IMR-90 (cell line): ENCODE data around the gene SPTLC3. TPM values are rescaled to one million over a fixed set of nuclear protein-coding genes. Genes with fewer than 3 reads are reported as not detected.

Source experiments
- ATAC-seq: fragments of 200-7000 bp; cut with Tn5 transposase; 2 replicates; pipeline ENCODE4 v1.9.1; 2020; ENCODE audit warnings: low read depth, mild to moderate bottlenecking, moderate library complexity
- BruUV-seq: library from RNA; stranded (reverse); fragments of 400-500 nt; replicated peaks from 2 replicates; lab custom pipeline; 2021; lab: Mats Ljungman, UMichigan
- CTCF ChIA-PET: fragments of 300-600 bp; formaldehyde crosslinking; extraction: SDS; loops from one replicate; lab custom pipeline; 2021; ENCODE audit warnings: antibody characterized with exemption; lab: Yijun Ruan, JAX
- POLR2A ChIA-PET: fragments of 300-600 bp; sonication (Branson Sonifier 250); formaldehyde crosslinking; loops from one replicate; lab custom pipeline; 2022; ENCODE audit warnings: antibody characterized with exemption; ENCODE audit not compliant: unreplicated experiment; lab: Charles Lee
- DNase-seq: peaks from one replicate; pipeline ENCODE4 v3.0.0; 2013
- H2AFZ ChIP-seq: replicated peaks from 2 replicates; pipeline ENCODE3; 2013; ENCODE audit warnings: low read length, mild to moderate bottlenecking; ENCODE audit not compliant: poor library complexity
- H2AK5ac ChIP-seq: 2 replicates; pipeline ENCODE4 v1.6.1; 2013; ENCODE audit warnings: low read depth, low read length, inconsistent platforms
- H2AK9ac ChIP-seq: replicated peaks from 2 replicates; pipeline ENCODE3; 2013; ENCODE audit warnings: mild to moderate bottlenecking, low read depth, low read length, moderate library complexity; ENCODE audit not compliant: poor library complexity
- H2BK120ac ChIP-seq: 2 replicates; pipeline ENCODE4 v1.6.1; 2013; ENCODE audit warnings: low read depth, low read length, inconsistent platforms
- H2BK15ac ChIP-seq: 3 replicates; pipeline ENCODE4 v1.6.1; 2013; ENCODE audit warnings: low read depth, low read length, inconsistent platforms
- H2BK20ac ChIP-seq: 2 replicates; pipeline ENCODE4 v1.6.1; 2013; ENCODE audit warnings: low read depth, mild to moderate bottlenecking, inconsistent platforms, low read length, moderate library complexity
- H2BK5ac ChIP-seq: 2 replicates; pipeline ENCODE4 v1.6.1; 2013; ENCODE audit warnings: mild to moderate bottlenecking, low read depth, low read length, inconsistent platforms; ENCODE audit not compliant: poor library complexity, severe bottlenecking
- H3K14ac ChIP-seq: replicated peaks from 2 replicates; pipeline ENCODE4 v1.6.1; 2013; ENCODE audit warnings: low read depth, low read length, inconsistent platforms
- H3K18ac ChIP-seq: 2 replicates; pipeline ENCODE4 v1.6.1; 2013; ENCODE audit warnings: low read depth, low read length, control low read depth
- H3K23ac ChIP-seq: 2 replicates; pipeline ENCODE4 v1.6.1; 2013; ENCODE audit warnings: low read depth, low read length, inconsistent platforms
- H3K27ac ChIP-seq: 2 replicates; pipeline ENCODE4 v1.5.1; 2013; ENCODE audit warnings: mild to moderate bottlenecking, control low read depth, low read length; ENCODE audit not compliant: insufficient read depth
- H3K27me3 ChIP-seq: 2 replicates; pipeline ENCODE4 v1.6.1; 2013; ENCODE audit warnings: low read length; ENCODE audit not compliant: control insufficient read depth, insufficient read depth
- H3K36me3 ChIP-seq: 2 replicates; pipeline ENCODE4 v1.6.1; 2013; ENCODE audit warnings: low read length, mixed read lengths; ENCODE audit not compliant: control insufficient read depth, insufficient read depth
- H3K4ac ChIP-seq: 2 replicates; pipeline ENCODE4 v1.6.1; 2013; ENCODE audit warnings: low read depth, low read length, inconsistent platforms
- H3K4me1 ChIP-seq: 2 replicates; pipeline ENCODE4 v1.6.1; 2013; ENCODE audit warnings: low read length, mixed read lengths; ENCODE audit not compliant: control insufficient read depth, insufficient read depth
- H3K4me2 ChIP-seq: 2 replicates; pipeline ENCODE4 v1.6.1; 2013; ENCODE audit warnings: low read depth, mild to moderate bottlenecking, control low read depth, low read length, moderate library complexity
- H3K4me3 ChIP-seq: 2 replicates; pipeline ENCODE4 v1.5.1; 2013; ENCODE audit warnings: low read depth, mild to moderate bottlenecking, control low read depth, low read length, moderate library complexity; ENCODE audit not compliant: insufficient read depth
- H3K56ac ChIP-seq: 2 replicates; pipeline ENCODE4 v1.6.1; 2013; ENCODE audit warnings: low read length, inconsistent platforms; ENCODE audit not compliant: insufficient read depth; ENCODE audit errors: extremely low read depth
- H3K79me1 ChIP-seq, 2 experiments: 2 replicates each; pipeline ENCODE4 v1.6.1; 2013; ENCODE audit warnings: low read length in 2 of 2, inconsistent platforms in 1 of 2, low read depth in 1 of 2
- H3K9ac ChIP-seq: 2 replicates; pipeline ENCODE4 v1.6.1; 2013; ENCODE audit warnings: low read depth, low read length, control low read depth
- H3K9me1 ChIP-seq: 2 replicates; pipeline ENCODE4 v1.6.1; 2013; ENCODE audit warnings: low read length, inconsistent platforms; ENCODE audit not compliant: insufficient read depth
- H3K9me3 ChIP-seq: 2 replicates; pipeline ENCODE4 v1.6.1; 2013; ENCODE audit warnings: low read length; ENCODE audit not compliant: control insufficient read depth, insufficient read depth
- H4K20me1 ChIP-seq: 2 replicates; pipeline ENCODE4 v1.6.1; 2013; ENCODE audit warnings: low read length, inconsistent platforms; ENCODE audit not compliant: insufficient read depth
- H4K5ac ChIP-seq: 2 replicates; pipeline ENCODE4 v1.6.1; 2013; ENCODE audit warnings: mild to moderate bottlenecking, low read depth, low read length, control low read depth
- H4K8ac ChIP-seq, 2 experiments: 2 replicates each; pipeline ENCODE4 v1.6.1; 2013; ENCODE audit warnings: low read depth in 2 of 2, low read length in 2 of 2, control low read depth in 1 of 2, inconsistent platforms in 1 of 2
- H4K91ac ChIP-seq: 2 replicates; pipeline ENCODE4 v1.6.1; 2013; ENCODE audit warnings: low read depth, low read length, inconsistent platforms; ENCODE audit not compliant: insufficient read depth
- CTCF ChIP-seq: conservative IDR thresholded peaks from 2 replicates; pipeline ENCODE4 v1.5.1; 2012; ENCODE audit warnings: mild to moderate bottlenecking, low read depth, low read length, improper control_type of control experiment
- MXI1 ChIP-seq: IDR thresholded peaks from 2 replicates; pipeline ENCODE4 v1.6.1; 2012; ENCODE audit warnings: low read depth, mild to moderate bottlenecking, low read length, moderate library complexity, borderline replicate concordance
- WGBS, 2 experiments: methylation state at CpG; one replicate each; pipeline versions ENCODE4 v1.1.5 to v1.1.7; 2013; ENCODE audit warnings: missing lambda C conversion rate in 2 of 2; ENCODE audit not compliant: insufficient read length in 1 of 2; ENCODE audit errors: extremely low coverage in 2 of 2; 5-methylcytosine and 5-hydroxymethylcytosine counted together
- dilution Hi-C: fragments of 300-500 bp; cut with HindIII; formaldehyde crosslinking; loops from one replicate; pipeline ENCODE4 v1.14.3; 2018; ENCODE audit warnings: low sequenced_read_pairs; ENCODE audit not compliant: unreplicated experiment
- in situ Hi-C: fragments of 300-500 bp; cut with MboI; formaldehyde crosslinking; loops from 3 replicates; pipeline ENCODE4 v1.14.3; 2019; ENCODE audit warnings: low sequenced_read_pairs, inconsistent platforms, mixed read lengths
- intact Hi-C: fragments of 100-400 bp; cut with micrococcal nuclease; formaldehyde crosslinking; loops from 2 replicates; pipeline ENCODE4 v1.10.0; 2022
- polyA plus RNA-seq, 3 experiments: library from polyadenylated mRNA; depleted of rRNA; stranded (reverse); fragments of >200 nt; gene quantifications; 2 replicates each; pipeline ENCODE4 v1.2.3, GENCODE V29; 2012; ENCODE audit warnings: low replicate concordance in 1 of 3
- total RNA-seq: library from RNA; depleted of rRNA; stranded (reverse); fragments of >200 nt; gene quantifications from 2 replicates; pipeline ENCODE4 v1.2.3, GENCODE V29; 2012

The SPTLC3 gene
- total and polyA plus RNA-seq, 2 of the 4 experiments (the other 2 are of a cell fraction) = 0.44 to 1.6 TPM

GRCh38 chr20:13213335-13213734 is 204.6 kb downstream of the SPTLC3 start:
- H2BK5ac ChIP-seq = no peak overlapping the region
- no peak overlapping the region for H2BK20ac ChIP-seq
- H3K27ac ChIP-seq = no peak overlapping the region
- dilution Hi-C loops (no loop called here), in situ Hi-C loops (no loop called here), intact Hi-C loops (no loop called here)
- H4K8ac ChIP-seq = no peak overlapping the region
- ChIA-PET POLR2A (no interaction called here), CTCF (interaction anchor here (0.7 to 1.0 kb wide), 3 partner anchors 11 to 532 kb away, joined by 3 read pairs; no protein-coding TSS in a partner anchor)
- no peak overlapping the region for H3K23ac ChIP-seq
- no peak for DNase-seq
- H2BK120ac ChIP-seq = no peak overlapping the region
- no peak for ATAC-seq
- H3K27me3 ChIP-seq = peaks cover 15% of the 10 kb centered on the region
- H3K4me3 ChIP-seq = no peak overlapping the region
- H3K56ac ChIP-seq = no peak overlapping the region
- no peak overlapping the region for H3K9ac ChIP-seq
- no peak overlapping the region for H3K4ac ChIP-seq
- no peaks in the 10 kb centered on the region for H3K79me1 ChIP-seq
- H3K4me1 ChIP-seq = no peaks in the 10 kb centered on the region
- H3K14ac ChIP-seq = no peak overlapping the region
- no peak overlapping the region for H2AK9ac ChIP-seq
- H4K20me1 ChIP-seq = no peaks in the 10 kb centered on the region
- H3K18ac ChIP-seq = no peak overlapping the region
- H2BK15ac ChIP-seq = no peak overlapping the region
- H4K91ac ChIP-seq = no peak overlapping the region
- H3K36me3 ChIP-seq = no peaks in the 10 kb centered on the region
- no peaks in the 10 kb centered on the region for H3K9me3 ChIP-seq
- H4K5ac ChIP-seq = no peak overlapping the region
- H3K9me1 ChIP-seq = no peaks in the 10 kb centered on the region
- no TSS peak for BruUV-seq
- TF ChIP-seq MXI1 (no peak), CTCF (no peak)
- no CpG with 5 or more reads among the region's 1 CpG for WGBS, 2 experiments
- H2AFZ ChIP-seq = no peak overlapping the region
- no peak overlapping the region for H2AK5ac ChIP-seq
- no peak overlapping the region for H3K4me2 ChIP-seq
